A549 (cell line): ENCODE measurements around the gene CCL14. TPM values are rescaled to one million over a fixed set of nuclear protein-coding genes. Genes with fewer than 3 reads are reported as not detected.

Source experiments
- ATAC-seq, 2 experiments: fragments of 200-7000 bp in 1 of 2; fragments of >200 bp in 1 of 2; cut with Nextera tagmentation in 1 of 2; cut with Tn5 transposase in 1 of 2; 3 replicates each; pipeline versions ENCODE4 v1.8.0 to v1.9.1; 2018 to 2020; ENCODE audit warnings: mild to moderate bottlenecking in 1 of 2, moderate library complexity in 1 of 2
- CTCF ChIA-PET: fragments of 300-600 bp; sonication (Branson Sonifier 250); formaldehyde crosslinking; extraction: SDS; loops from one replicate; lab custom pipeline; 2021; ENCODE audit warnings: antibody characterized with exemption, inconsistent platforms; lab: Yijun Ruan, JAX
- POLR2A ChIA-PET: fragments of 350-600 bp; formaldehyde crosslinking; extraction: SDS; loops from one replicate; lab custom pipeline; 2021; ENCODE audit warnings: antibody characterized with exemption, inconsistent platforms; lab: Yijun Ruan, JAX
- DNase-seq, 2 experiments: peaks; one replicate each; pipeline versions ENCODE4 v3.0.0 to v3.0.0-alpha.2; 2011 to 2016; ENCODE audit warnings: low read depth in 1 of 2, low spot score in 1 of 2
- FAIRE-seq: peaks from 2 replicates; lab custom pipeline; 2011; peaks lifted over from hg19 to GRCh38; lab: Jason Lieb, UNC
- H3K27ac ChIP-seq, 2 experiments: fragments of >200 bp; sonication (Bioruptor Twin); formaldehyde crosslinking; 3 replicates each; pipeline ENCODE4 v1.5.1; 2016 to 2017
- H3K4me1 ChIP-seq: fragments of >200 bp; sonication (Bioruptor Twin); formaldehyde crosslinking; 3 replicates; pipeline ENCODE4 v1.6.1; 2016
- H3K4me2 ChIP-seq: fragments of >200 bp; sonication (Bioruptor Twin); formaldehyde crosslinking; 3 replicates; pipeline ENCODE4 v1.6.1; 2016
- H3K4me3 ChIP-seq: fragments of >200 bp; sonication (Bioruptor Twin); formaldehyde crosslinking; 3 replicates; pipeline ENCODE4 v1.5.1; 2016
- H3K9me3 ChIP-seq: fragments of >200 bp; sonication (Bioruptor Twin); formaldehyde crosslinking; 3 replicates; pipeline ENCODE4 v1.6.1; 2016
- ATOH8 ChIP-seq: fragments of 250-450 bp; sonication (Bioruptor Pico); IDR thresholded peaks from 2 replicates; pipeline ENCODE4 v1.5.0; 2020; ENCODE audit warnings: low read depth, mild to moderate bottlenecking, moderate library complexity
- BHLHE40 ChIP-seq: IDR thresholded peaks from 2 replicates; pipeline ENCODE4 v1.6.1; 2012; ENCODE audit warnings: low read depth, low read length, inconsistent platforms
- CEBPB ChIP-seq, 2 experiments: fragments of >200 bp in 1 of 2; sonication (Bioruptor Twin) in 1 of 2; formaldehyde crosslinking in 1 of 2; IDR thresholded peaks; 2 replicates each; pipeline ENCODE4 v1.6.1; 2012 to 2016
- ESRRA ChIP-seq: fragments of 150-350 bp; IDR thresholded peaks from 2 replicates; pipeline ENCODE4 v1.6.1; 2014; ENCODE audit warnings: mild to moderate bottlenecking, low read length, borderline replicate concordance
- FOSB ChIP-seq: fragments of 250-450 bp; sonication (Bioruptor Pico); IDR thresholded peaks from 2 replicates; pipeline ENCODE4 v1.5.0; 2020; ENCODE audit warnings: mild to moderate bottlenecking, moderate library complexity
- FOSL2 ChIP-seq, 2 experiments: fragments of 450-650 bp in 1 of 2; fragments of >200 bp in 1 of 2; sonication (Bioruptor Twin) in 1 of 2; formaldehyde crosslinking; IDR thresholded peaks; 2 replicates each; pipeline versions ENCODE4 v1.5.0 to v1.6.1; 2016 to 2020; ENCODE audit warnings: mild to moderate bottlenecking in 1 of 2, moderate library complexity in 1 of 2
- GATA3 ChIP-seq: IDR thresholded peaks from 2 replicates; pipeline ENCODE4 v1.6.1; 2012; ENCODE audit warnings: borderline replicate concordance
- HES2 ChIP-seq: fragments of >200 bp; sonication (Bioruptor Twin); formaldehyde crosslinking; IDR thresholded peaks from 2 replicates; pipeline ENCODE4 v1.6.1; 2016
- HEYL ChIP-seq: fragments of 250-450 bp; sonication (Bioruptor Pico); IDR thresholded peaks from 2 replicates; pipeline ENCODE4 v1.8.0; 2021; ENCODE audit warnings: mild to moderate bottlenecking, moderate library complexity
- HOXA7 ChIP-seq: fragments of 250-450 bp; sonication (Bioruptor Pico); IDR thresholded peaks from 2 replicates; pipeline ENCODE4 v1.5.0; 2020; ENCODE audit warnings: mild to moderate bottlenecking, moderate library complexity
- JUN ChIP-seq, 2 experiments: fragments of >200 bp; sonication (Bioruptor Twin); formaldehyde crosslinking; IDR thresholded peaks; 2 replicates in 1 of 2; 3 replicates in 1 of 2; pipeline ENCODE4 v1.6.1; 2016 to 2017
- MAFK ChIP-seq: fragments of 450-650 bp; IDR thresholded peaks from 2 replicates; pipeline ENCODE4 v1.6.1; 2014; ENCODE audit not compliant: partially characterized antibody
- POLR2A ChIP-seq: IDR thresholded peaks from 2 replicates; pipeline ENCODE4 v1.6.1; 2012; ENCODE audit warnings: mild to moderate bottlenecking, low read length
- TP53 ChIP-seq: fragments of 250-450 bp; sonication (Bioruptor Pico); IDR thresholded peaks from 2 replicates; pipeline ENCODE4 v1.5.0; 2021; ENCODE audit warnings: mild to moderate bottlenecking, moderate library complexity
- USF2 ChIP-seq: fragments of 450-650 bp; IDR thresholded peaks from 2 replicates; pipeline ENCODE4 v1.6.1; 2014; ENCODE audit warnings: antibody characterized with exemption
- ZSCAN20 ChIP-seq: fragments of 250-450 bp; sonication (Bioruptor Pico); IDR thresholded peaks from 2 replicates; pipeline ENCODE4 v1.8.0; 2022; ENCODE audit warnings: mild to moderate bottlenecking, moderate library complexity
- WGBS: methylation state at CpG from one replicate; pipeline ENCODE4 v1.1.6; 2017; ENCODE audit errors: missing lambda C conversion rate; 5-methylcytosine and 5-hydroxymethylcytosine counted together
- polyA plus RNA-seq, 4 experiments: library from polyadenylated mRNA; depleted of rRNA in 3 of 4; stranded (reverse); fragments of >200 nt; fragmentation: RNase III in 1 of 4; extraction: RNeasy Plus Mini Kit Qiagen cat#74134 plus additional on column Dnase treatment in 1 of 4; gene quantifications; 2 replicates in 3 of 4; 3 replicates in 1 of 4; pipeline ENCODE4 v1.2.3, GENCODE V29; 2011 to 2017
- TF ChIP-seq, protein P1 (sequence below): IDR thresholded peaks from 2 replicates; pipeline ENCODE4 v1.6.1; 2012
- TF ChIP-seq, protein P2 (sequence below): fragments of 250-450 bp; sonication (Bioruptor Pico); IDR thresholded peaks from 2 replicates; pipeline ENCODE4 v1.5.0; 2021; ENCODE audit warnings: mild to moderate bottlenecking, moderate library complexity, borderline replicate concordance

Gene CCL14
- polyA plus RNA-seq, 2 of the 4 experiments (the other 2 are of a cell fraction) = not detected

GRCh38 chr17:35972535-35972934 is 14.0 kb downstream of the CCL14 start:
- ChIA-PET POLR2A (no interaction called here), CTCF (interaction anchor here (1.5 to 12.1 kb wide), 6 partner anchors 9 to 511 kb away, joined by 3 to 271 read pairs (median 6); partner anchors contain the start of gene CCL16)
- no peak overlapping the region for H3K4me3 ChIP-seq
- H3K4me2 ChIP-seq = no peak overlapping the region
- no peak for TF ChIP-seq HEYL (CRISPR knock-in tag)
- no peak for TF ChIP-seq JUN (IDR thresholded peaks at IDR 0.05)
- no peak for TF ChIP-seq BHLHE40
- TF ChIP-seq, protein P1, sequence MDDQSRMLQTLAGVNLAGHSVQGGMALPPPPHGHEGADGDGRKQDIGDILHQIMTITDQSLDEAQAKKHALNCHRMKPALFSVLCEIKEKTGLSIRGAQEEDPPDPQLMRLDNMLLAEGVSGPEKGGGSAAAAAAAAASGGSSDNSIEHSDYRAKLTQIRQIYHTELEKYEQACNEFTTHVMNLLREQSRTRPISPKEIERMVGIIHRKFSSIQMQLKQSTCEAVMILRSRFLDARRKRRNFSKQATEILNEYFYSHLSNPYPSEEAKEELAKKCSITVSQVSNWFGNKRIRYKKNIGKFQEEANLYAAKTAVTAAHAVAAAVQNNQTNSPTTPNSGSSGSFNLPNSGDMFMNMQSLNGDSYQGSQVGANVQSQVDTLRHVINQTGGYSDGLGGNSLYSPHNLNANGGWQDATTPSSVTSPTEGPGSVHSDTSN = no peak
- no peak for TF ChIP-seq ESRRA
- TF ChIP-seq USF2 = no peak
- TF ChIP-seq FOSL2 (IDR thresholded peaks at IDR 0.05) = no peak
- TF ChIP-seq FOSL2 (CRISPR knock-in tag; IDR thresholded peaks at IDR 0.05) = no peak
- TF ChIP-seq ZSCAN20 (CRISPR knock-in tag) = no peak
- TF ChIP-seq HES2 = no peak
- TF ChIP-seq MAFK = no peak
- no peak for TF ChIP-seq HOXA7
- no peak for TF ChIP-seq TP53
- no peak for TF ChIP-seq POLR2A
- H3K9me3 ChIP-seq = no peaks in the 10 kb centered on the region
- WGBS = 68% methylated on average over 6 of the region's 6 CpGs
- FAIRE-seq (no peak), DNase-seq (no peak), ATAC-seq (no peak)
- no peak overlapping the region for H3K27ac ChIP-seq
- peaks cover 9% of the 10 kb centered on the region; the same call in 1 of the 3 replicates for H3K4me1 ChIP-seq

DNA sequence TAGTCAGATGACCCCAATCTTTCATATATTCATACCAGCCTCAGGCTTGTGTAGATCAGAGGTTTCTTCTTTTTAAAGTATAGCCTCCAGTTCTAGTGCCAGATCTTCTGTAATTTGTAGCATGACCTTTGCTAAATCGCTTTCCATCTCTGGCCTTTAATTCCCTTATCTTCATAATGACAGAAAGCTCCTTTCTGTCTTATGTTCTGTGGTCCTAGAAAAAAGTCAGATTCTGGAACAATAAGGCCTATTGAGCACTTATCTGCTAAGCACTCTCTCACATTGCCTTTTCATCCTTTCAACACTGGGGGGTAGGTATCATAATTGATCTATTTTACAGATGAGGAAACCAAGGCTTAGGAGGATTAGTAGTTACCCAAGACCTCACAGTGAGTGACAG is 14.5 kb downstream of the CCL14 start:
- no peaks in the 10 kb centered on the region for H3K9me3 ChIP-seq
- no peak overlapping the region for H3K4me2 ChIP-seq
- peaks cover 9% of the 10 kb centered on the region; the same call in 1 of the 3 replicates for H3K4me1 ChIP-seq
- CTCF ChIA-PET = interaction anchor here (1.5 to 12.1 kb wide), 6 partner anchors 10 to 511 kb away, joined by 3 to 271 read pairs (median 7); partner anchors contain the start of gene CCL16
- TF ChIP-seq GATA3 (no peak), CEBPB (IDR thresholded peaks at IDR 0.05) (no peak), ATOH8 (CRISPR knock-in tag) (no peak), HES2 (no peak), FOSB (CRISPR knock-in tag) (no peak), ZSCAN20 (CRISPR knock-in tag) (no peak), HOXA7 (no peak)
- TF ChIP-seq, protein P2, sequence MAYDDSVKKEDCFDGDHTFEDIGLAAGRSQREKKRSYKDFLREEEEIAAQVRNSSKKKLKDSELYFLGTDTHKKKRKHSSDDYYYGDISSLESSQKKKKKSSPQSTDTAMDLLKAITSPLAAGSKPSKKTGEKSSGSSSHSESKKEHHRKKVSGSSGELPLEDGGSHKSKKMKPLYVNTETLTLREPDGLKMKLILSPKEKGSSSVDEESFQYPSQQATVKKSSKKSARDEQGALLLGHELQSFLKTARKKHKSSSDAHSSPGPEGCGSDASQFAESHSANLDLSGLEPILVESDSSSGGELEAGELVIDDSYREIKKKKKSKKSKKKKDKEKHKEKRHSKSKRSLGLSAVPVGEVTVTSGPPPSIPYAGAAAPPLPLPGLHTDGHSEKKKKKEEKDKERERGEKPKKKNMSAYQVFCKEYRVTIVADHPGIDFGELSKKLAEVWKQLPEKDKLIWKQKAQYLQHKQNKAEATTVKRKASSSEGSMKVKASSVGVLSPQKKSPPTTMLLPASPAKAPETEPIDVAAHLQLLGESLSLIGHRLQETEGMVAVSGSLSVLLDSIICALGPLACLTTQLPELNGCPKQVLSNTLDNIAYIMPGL (CRISPR knock-in tag) = no peak
- TF ChIP-seq, all 56 proteins: peak for 0
- FAIRE-seq = no peak
- 78% methylated on average over 1 of the region's 1 CpG for whole genome bisulfite sequencing
- no peak overlapping the region for H3K4me3 ChIP-seq
- no peak for DNase-seq
- no peak overlapping the region for H3K27ac ChIP-seq
- no peak for ATAC-seq
- POLR2A ChIA-PET = no interaction called here
